ENCODE measurements around the gene VAMP8. TPM values are rescaled to one million over a fixed set of nuclear protein-coding genes. Genes with fewer than 3 reads are reported as not detected.
A peak's percentile ranks its signal among the peaks of the same experiment; 100 is the strongest.

The VAMP8 gene
- polyA plus RNA-seq, 2 of the 4 experiments (the other 2 are of a cell fraction), result 18.5 to 41.1 TPM

- TF ChIP-seq TP53 (CRISPR knock-in tag; IDR thresholded peaks at IDR 0.05) (peak; percentile 99), ZSCAN20 (CRISPR knock-in tag; IDR thresholded peaks at IDR 0.05) (no peak), CBX2 (IDR thresholded peaks at IDR 0.05; ENCODE audit: borderline replicate concordance, low read depth) (no peak), HEYL (CRISPR knock-in tag; IDR thresholded peaks at IDR 0.05) (no peak), ZC3H11A (IDR thresholded peaks at IDR 0.05) (no peak), CHD2 (IDR thresholded peaks at IDR 0.05; ENCODE audit: low read length, partially characterized antibody) (no peak), PHF8 (IDR thresholded peaks at IDR 0.05; ENCODE audit: borderline replicate concordance, low read depth) (no peak), EHMT2 (IDR thresholded peaks at IDR 0.05; ENCODE audit: low read depth) (no peak), CBX8 (IDR thresholded peaks at IDR 0.05) (no peak), JUNB (IDR thresholded peaks at IDR 0.05) (no peak), GATA3 (IDR thresholded peaks at IDR 0.05; ENCODE audit: borderline replicate concordance) (no peak; the same call in 1 of the 2 replicates)
Measured at GRCh38 chr2:85545780-85546240, 31.6 kb upstream of the VAMP8 start (continued).

- FAIRE-seq (no peak), DNase-seq (ENCODE audit: low read depth in 1 of 2, low spot score in 1 of 2) (no peak), ATAC-seq (peak; percentile 27 to 29)
- 78% methylated on average over 1 of the region's 1 CpG for WGBS (ENCODE audit: missing lambda C conversion rate)
- no peak overlapping the region for H3K4me2 ChIP-seq
- no peaks in the 10 kb centered on the region for H3K9me3 ChIP-seq
- no peak for TF ChIP-seq ESRRA (IDR thresholded peaks at IDR 0.05; ENCODE audit: borderline replicate concordance, low read length)
- TF ChIP-seq BCL3 (IDR thresholded peaks at IDR 0.05), result 0 out of 3 replicates have a peak, but pooled peaks have one; percentile 10
- no peak for TF ChIP-seq JUNB (IDR thresholded peaks at IDR 0.05)
- peak; percentile 83; the same call in 1 of the 2 replicates for TF ChIP-seq POLR2AphosphoS2 (conservative IDR thresholded peaks at IDR 0.05; ENCODE audit: low read length)
- TF ChIP-seq HOXA7 (CRISPR knock-in tag; IDR thresholded peaks at IDR 0.05), result peak; percentile 48; the same call in 1 of the 2 replicates
- peak in 1 of 2 experiments; percentile 6; a peak in 2 of 5 replicates for TF ChIP-seq RAD21 (conservative IDR thresholded peaks at IDR 0.05 in 1 of 2, IDR thresholded peaks at IDR 0.05 in 1 of 2)
- POLR2A ChIA-PET, result interaction anchor here (0.9 to 9.0 kb wide), 6 partner anchors 8 to 219 kb away, joined by 3 to 116 read pairs (median 4); partner anchors contain the start of genes MAT2A, SH2D6 and TGOLN2
- no peak overlapping the region for H3K4me3 ChIP-seq
- peaks cover 56% of the 10 kb centered on the region for H3K4me1 ChIP-seq
- CTCF ChIA-PET, result interaction anchor here (1.4 to 35.5 kb wide), 5 partner anchors 9 to 156 kb away, joined by 5 to 1185 read pairs (median 56); partner anchors contain the start of genes CAPG, GGCX and SH2D6
- 0 out of 6 replicates have a peak overlapping the region, but pooled peaks of 1 of the 2 experiments have one; percentile 0 for H3K27ac ChIP-seq
Measured at GRCh38 chr2:85547089-85547858, 30.1 kb upstream of the VAMP8 start.

- H3K4me2 ChIP-seq, result no peak overlapping the region
- H3K27ac ChIP-seq, result 0 out of 6 replicates have a peak overlapping the region, but pooled peaks of 1 of the 2 experiments have one; percentile 11
- ChIA-PET CTCF (interaction anchor here (0.8 to 35.5 kb wide), 6 partner anchors 9 to 198 kb away, joined by 3 to 1185 read pairs (median 120); partner anchors contain the start of genes CAPG, GGCX, MAT2A and SH2D6), POLR2A (interaction anchor here (0.6 to 9.0 kb wide), 7 partner anchors 8 to 507 kb away, joined by 3 to 116 read pairs (median 4); partner anchors contain the start of genes MAT2A, RNF181 and SH2D6)
- no peak for DNase-seq (ENCODE audit: low read depth in 1 of 2, low spot score in 1 of 2)
- H3K9me3 ChIP-seq, result no peaks in the 10 kb centered on the region
- ATAC-seq, result peak; percentile 7 to 12; a peak in 5 of 6 replicates
- 68% methylated on average over 6 of the region's 6 CpGs for whole genome bisulfite sequencing (ENCODE audit: missing lambda C conversion rate)
- no peak overlapping the region for H3K4me3 ChIP-seq
- no peak for FAIRE-seq
- H3K4me1 ChIP-seq, result peaks cover 49% of the 10 kb centered on the region
- TF ChIP-seq TP53 (CRISPR knock-in tag; IDR thresholded peaks at IDR 0.05) (peak; percentile 27; the same call in 1 of the 2 replicates), CHD2 (IDR thresholded peaks at IDR 0.05; ENCODE audit: low read length, partially characterized antibody) (peak; percentile 16), RCOR1 (IDR thresholded peaks at IDR 0.05; ENCODE audit: low read depth, low read length) (no peak)
Measured at GRCh38 chr2:85547859-85548607, 29.4 kb upstream of the VAMP8 start.

All from A549 (cell line).